Ramos (cell line): Measurements from ENCODE around the gene DVL2.
"Not testable (repeated sequence)": the region's sequence is repeated elsewhere in the genome, so short reads cannot be mapped to it uniquely, and the experiment has no call there.

Experiments
- in situ Hi-C: fragments of 300-500 bp; cut with MboI; formaldehyde crosslinking; loops from one replicate; pipeline ENCODE4 v1.14.3; 2022; ENCODE audit warnings: low sequenced_read_pairs; ENCODE audit not compliant: unreplicated experiment

Gene DVL2

GRCh38 chr17:7208027-7208571 is 26.2 kb downstream of the DVL2 start:
- in situ Hi-C loops, result no loop called here

- in situ Hi-C loops, result no loop called here
Observed at GRCh38 chr17:7207120-7208001, 27.0 kb downstream of the DVL2 start.

- in situ Hi-C loops, result no loop called here
Observed at GRCh38 chr17:7205561-7205960, 28.8 kb downstream of the DVL2 start.

- in situ Hi-C loops, result no loop called here
Observed at GRCh38 chr17:7204828-7205461, 29.4 kb downstream of the DVL2 start.

GRCh38 chr17:7204336-7204735 is 30.0 kb downstream of the DVL2 start:
- in situ Hi-C loops, result no loop called here

- in situ Hi-C loops, result no loop called here
Observed at GRCh38 chr17:7203391-7203790, 30.9 kb downstream of the DVL2 start.

- in situ Hi-C loops, result no loop called here
Observed at GRCh38 chr17:7196651-7197401, 37.5 kb downstream of the DVL2 start.

GRCh38 chr17:7195971-7196370 is 38.3 kb downstream of the DVL2 start:
- in situ Hi-C loops, result no loop called here

- in situ Hi-C loops, result no loop called here
Observed at GRCh38 chr17:7192271-7192937, 41.9 kb downstream of the DVL2 start.

- in situ Hi-C loops, result no loop called here
Observed at GRCh38 chr17:7191571-7192270, 42.6 kb downstream of the DVL2 start.

- in situ Hi-C loops, result no loop called here
Observed at GRCh38 chr17:7191069-7191468, 43.2 kb downstream of the DVL2 start.

GRCh38 chr17:7190276-7190917 is 43.9 kb downstream of the DVL2 start:
- in situ Hi-C loops, result no loop called here

- in situ Hi-C loops, result no loop called here
Observed at GRCh38 chr17:7186241-7186640, 48.1 kb downstream of the DVL2 start.

- in situ Hi-C loops, result no loop called here
Observed at GRCh38 chr17:7184647-7185046, 49.7 kb downstream of the DVL2 start.

GRCh38 chr17:7184091-7184488 is 50.2 kb downstream of the DVL2 start:
- in situ Hi-C loops, result no loop called here

GRCh38 chr17:7183433-7184090 is 50.8 kb downstream of the DVL2 start:
- in situ Hi-C loops, result no loop called here

- in situ Hi-C loops, result not testable (repeated sequence)
Observed at GRCh38 chr17:7182101-7182500, 52.2 kb downstream of the DVL2 start.
